K562 (cell line): Measurements from ENCODE around the gene VTCN1. TPM values are rescaled to one million over a fixed set of nuclear protein-coding genes. Genes with fewer than 3 reads are reported as not detected.

ENCODE experiments used
- ATAC-seq: fragments of 200-7000 bp; cut with Tn5 transposase; 3 replicates; pipeline ENCODE4 v1.9.1; 2020; ENCODE audit warnings: moderate library complexity
- BruUV-seq: library from RNA; stranded (reverse); fragments of 400-500 nt; replicated peaks from 2 replicates; lab custom pipeline; 2021; lab: Mats Ljungman, UMichigan
- CTCF ChIA-PET: fragments of 300-600 bp; formaldehyde crosslinking; extraction: SDS; loops from one replicate; lab custom pipeline; 2021; ENCODE audit warnings: low intra/inter-chr PET ratio; lab: Yijun Ruan, JAX
- POLR2A ChIA-PET: fragments of 300-600, 350-650 bp; sonication (Branson Sonifier 250); formaldehyde crosslinking; extraction: SDS; loops from one replicate; lab custom pipeline; 2021; ENCODE audit warnings: antibody characterized with exemption, inconsistent platforms; lab: Yijun Ruan, JAX
- DNase-seq, 4 experiments: peaks; one replicate each; pipeline versions ENCODE4 v3.0.0 to v3.0.0-alpha.2; 2011 to 2018; ENCODE audit warnings: low spot score in 3 of 4, mixed read lengths in 3 of 4; ENCODE audit errors: extremely low read depth in 1 of 4
- FAIRE-seq: peaks from 2 replicates; lab custom pipeline; 2011; peaks lifted over from hg19 to GRCh38; lab: Jason Lieb, UNC
- H2AFZ ChIP-seq: 2 replicates; pipeline ENCODE4 v1.6.0; 2011; ENCODE audit warnings: low read depth, low read length, control low read depth, inconsistent platforms
- H3K27ac ChIP-seq: fragments of 200-600 bp; 3 replicates; pipeline ENCODE4 v1.8.0; 2011; ENCODE audit warnings: low read depth, mild to moderate bottlenecking, control low read depth, inconsistent platforms, low read length, moderate library complexity, mixed read lengths; ENCODE audit errors: extremely low read depth
- H3K27me3 ChIP-seq, 2 experiments: fragments of 300-600 bp in 1 of 2; 2 replicates in 1 of 2; 3 replicates in 1 of 2; pipeline versions ENCODE4 v1.6.0 to v1.8.0; 2011; ENCODE audit warnings: inconsistent platforms in 2 of 2, low read length in 2 of 2, mild to moderate bottlenecking in 1 of 2, mixed read lengths in 1 of 2, moderate library complexity in 1 of 2; ENCODE audit not compliant: control insufficient read depth in 2 of 2, insufficient read depth in 2 of 2
- H3K36me3 ChIP-seq: fragments of 300-600 bp; 3 replicates; pipeline ENCODE4 v1.8.0; 2011; ENCODE audit warnings: mild to moderate bottlenecking, low read length, inconsistent platforms; ENCODE audit not compliant: control insufficient read depth, insufficient read depth
- H3K4me1 ChIP-seq, 2 experiments: fragments of 200-600 bp in 1 of 2; replicated peaks in 1 of 2; 2 replicates in 1 of 2; 3 replicates in 1 of 2; pipeline versions ENCODE4 v1.5.1 to v1.8.0; 2011; ENCODE audit warnings: inconsistent platforms in 2 of 2, low read length in 2 of 2, mild to moderate bottlenecking in 1 of 2, mixed read lengths in 1 of 2, moderate library complexity in 1 of 2; ENCODE audit not compliant: control insufficient read depth in 2 of 2, insufficient read depth in 2 of 2
- H3K4me2 ChIP-seq: 2 replicates; pipeline ENCODE4 v1.6.1; 2011; ENCODE audit warnings: low read length, control low read depth, inconsistent platforms, mixed read lengths; ENCODE audit not compliant: insufficient read depth
- H3K4me3 ChIP-seq: fragments of 200-600 bp; sonication (generic), shearing (Covaris generic); 2 replicates; pipeline ENCODE4 v1.5.1; 2016; ENCODE audit warnings: control low read depth, inconsistent platforms
- H3K79me2 ChIP-seq: fragments of 200-600 bp; 3 replicates; pipeline ENCODE4 v1.8.0; 2011; ENCODE audit warnings: low read length, inconsistent platforms; ENCODE audit not compliant: control insufficient read depth, insufficient read depth
- H3K9ac ChIP-seq, 2 experiments: 2 replicates each; pipeline versions ENCODE4 v1.6.0 to v1.6.1; 2011; ENCODE audit warnings: low read depth in 2 of 2, low read length in 2 of 2, control low read depth in 1 of 2, inconsistent platforms in 1 of 2, mild to moderate bottlenecking in 1 of 2, mixed read lengths in 1 of 2; ENCODE audit not compliant: insufficient read depth in 1 of 2
- H3K9me1 ChIP-seq: one replicate; pipeline ENCODE4 v1.6.0; 2011; ENCODE audit warnings: inconsistent platforms, mild to moderate bottlenecking, low read length, moderate library complexity; ENCODE audit not compliant: control insufficient read depth, insufficient read depth
- H3K9me3 ChIP-seq: replicated peaks from 2 replicates; pipeline ENCODE4 v1.5.1; 2011; ENCODE audit warnings: low read depth, low read length, inconsistent platforms; ENCODE audit not compliant: control insufficient read depth, insufficient read depth
- H4K20me1 ChIP-seq: replicated peaks from 2 replicates; pipeline ENCODE4 v1.6.1; 2011; ENCODE audit warnings: low read length, inconsistent platforms, mixed read lengths; ENCODE audit not compliant: control insufficient read depth, insufficient read depth
- ATF7 ChIP-seq: fragments of 450-650 bp; IDR thresholded peaks from 2 replicates; pipeline ENCODE4 v1.7.1; 2014; ENCODE audit warnings: mild to moderate bottlenecking, moderate library complexity
- CAMTA2 ChIP-seq: fragments of 250-450 bp; sonication (Bioruptor Pico); conservative IDR thresholded peaks from 2 replicates; pipeline ENCODE4 v1.5.1; 2022
- CHD1 ChIP-seq: fragments of 200-600 bp; sonication (generic); IDR thresholded peaks from one replicate; pipeline ENCODE4 v1.6.1; 2012; ENCODE audit warnings: mild to moderate bottlenecking, moderate library complexity, low read length, inconsistent platforms
- FIP1L1 ChIP-seq: fragments of 200-400 bp; formaldehyde crosslinking; IDR thresholded peaks from 2 replicates; pipeline ENCODE4 v1.6.1; 2018; ENCODE audit warnings: mild to moderate bottlenecking, low read depth, low read length; ENCODE audit not compliant: poor library complexity, severe bottlenecking
- FOS ChIP-seq: IDR thresholded peaks from 3 replicates; pipeline ENCODE4 v1.6.1; 2011; ENCODE audit not compliant: insufficient read length; ENCODE audit errors: extremely low read depth
- FOSL1 ChIP-seq: fragments of 200-800 bp; sonication (Bioruptor generic); conservative IDR thresholded peaks from 2 replicates; pipeline ENCODE4 v1.6.1; 2016; ENCODE audit warnings: missing genetic modification characterization, missing compliant biosample characterization
- FOXJ2 ChIP-seq: fragments of 200-800 bp; sonication (Bioruptor generic); IDR thresholded peaks from 2 replicates; pipeline ENCODE4 v1.6.1; 2016; ENCODE audit warnings: missing genetic modification characterization, missing compliant biosample characterization
- KDM1A ChIP-seq, 2 experiments: fragments of 450-650 bp; IDR thresholded peaks; 2 replicates each; pipeline ENCODE4 v1.6.1; 2016; ENCODE audit warnings: mild to moderate bottlenecking in 2 of 2
- NBN ChIP-seq: fragments of 450-650 bp; IDR thresholded peaks from 2 replicates; pipeline ENCODE4 v1.6.1; 2016; ENCODE audit warnings: low read depth, mild to moderate bottlenecking
- NR4A1 ChIP-seq, 2 experiments: fragments of 250-450 bp in 1 of 2; fragments of 450-650 bp in 1 of 2; sonication (Bioruptor Pico) in 1 of 2; IDR thresholded peaks; 2 replicates each; pipeline versions ENCODE4 v1.4.0 to v1.6.1; 2016 to 2020; ENCODE audit warnings: mild to moderate bottlenecking in 2 of 2, missing compliant biosample characterization in 1 of 2, missing genetic modification characterization in 1 of 2, moderate library complexity in 1 of 2
- POLR2AphosphoS5 ChIP-seq: IDR thresholded peaks from 2 replicates; pipeline ENCODE4 v1.6.1; 2011; ENCODE audit warnings: mild to moderate bottlenecking, low read depth, low read length, moderate library complexity; ENCODE audit not compliant: control insufficient read depth, insufficient read depth
- POLR2B ChIP-seq: fragments of 450-650 bp; IDR thresholded peaks from 2 replicates; pipeline ENCODE4 v1.6.1; 2018; ENCODE audit warnings: low read depth; ENCODE audit not compliant: partially characterized antibody
- SUPT5H ChIP-seq: fragments of 450-650 bp; IDR thresholded peaks from 2 replicates; pipeline ENCODE4 v1.6.1; 2016
- TOE1 ChIP-seq, 2 experiments: fragments of 450-650 bp in 1 of 2; sonication (generic) in 1 of 2; formaldehyde crosslinking in 1 of 2; IDR thresholded peaks; 2 replicates each; pipeline versions ENCODE4 v1.7.1 to v1.8.0; 2016 to 2022; ENCODE audit warnings: borderline replicate concordance in 2 of 2, mild to moderate bottlenecking in 2 of 2, antibody characterized with exemption in 1 of 2, inconsistent platforms in 1 of 2, low read depth in 1 of 2, missing genetic modification reagents in 1 of 2, moderate library complexity in 1 of 2
- ZKSCAN3 ChIP-seq: fragments of 250-450 bp; sonication (Bioruptor Pico); IDR thresholded peaks from 2 replicates; pipeline ENCODE4 v1.4.0; 2020
- ZNF280A ChIP-seq: fragments of 450-650 bp; IDR thresholded peaks from 2 replicates; pipeline ENCODE4 v1.6.1; 2018; ENCODE audit warnings: mild to moderate bottlenecking, low read depth; ENCODE audit not compliant: partially characterized antibody
- ZNF586 ChIP-seq: fragments of 450-650 bp; formaldehyde crosslinking; conservative IDR thresholded peaks from 2 replicates; pipeline ENCODE4 v1.4.0; 2020; ENCODE audit warnings: mild to moderate bottlenecking, moderate library complexity
- WGBS: fragments of 100-300 bp; shearing (Covaris generic); methylation state at CpG from one replicate; pipeline ENCODE4 v1.1.6; 2016; ENCODE audit warnings: low coverage, mixed read lengths; ENCODE audit not compliant: insufficient coverage; ENCODE audit errors: missing lambda C conversion rate; 5-methylcytosine and 5-hydroxymethylcytosine counted together
- in situ Hi-C: fragments of 300-500 bp; cut with MboI; formaldehyde crosslinking; loops from 4 replicates; pipeline ENCODE4 v1.15.0; 2018; ENCODE audit warnings: inconsistent platforms, mixed read lengths
- intact Hi-C: fragments of 100-400 bp; cut with micrococcal nuclease; formaldehyde crosslinking; loops from 2 replicates; pipeline ENCODE4 v1.14.2; 2022
- polyA plus RNA-seq, 8 experiments: library from polyadenylated mRNA; depleted of rRNA in 4 of 8; stranded (reverse) in 5 of 8; unstranded in 3 of 8; fragments of >200 nt; fragmentation: Nextera tagmentation in 2 of 8; fragmentation: Illumina TruSeq in 1 of 8; extraction: Ambion mirVana in 2 of 8; extraction: Trizol in 1 of 8; gene quantifications; 2 replicates each; pipeline versions ENCODE4 v1.2.1 to v1.2.3, GENCODE V29; 2011 to 2014; ENCODE audit warnings: inconsistent platforms in 1 of 8, missing spikeins in 1 of 8
- total RNA-seq, 7 experiments: library from RNA; depleted of rRNA in 6 of 7; stranded (reverse); fragments of >200 nt in 6 of 7; fragmentation: Illumina TruSeq in 2 of 7; extraction: Trizol in 2 of 7; gene quantifications; 2 replicates each; pipeline versions ENCODE4 v1.2.1 to v1.2.3, GENCODE V29; 2011 to 2021; ENCODE audit warnings: low replicate concordance in 1 of 7

The VTCN1 gene
- total and polyA plus RNA-seq, 9 of the 15 experiments (the other 6 are each of a cell fraction or from before 2014, with no cell fraction given), result not detected

GRCh38 chr1:117179471-117179870 is 31.3 kb downstream of the VTCN1 start:
- intact Hi-C loops, result no loop called here
- Histone ChIP-seq H3K4me3 (no peak overlapping the region), H3K36me3 (no peaks in the 10 kb centered on the region), H3K4me2 (no peak overlapping the region), H4K20me1 (no peaks in the 10 kb centered on the region), H3K79me2 (no peaks in the 10 kb centered on the region), H2AFZ (no peak overlapping the region), H3K9me3 (no peaks in the 10 kb centered on the region), H3K9ac (no peak overlapping the region), H3K4me1 (no peaks in the 10 kb centered on the region; a peak in 2 of 5 replicates), H3K27ac (no peak overlapping the region), H3K27me3 (peaks cover 15 to 22% of the 10 kb centered on the region in 2 experiments), H3K9me1 (no peaks in the 10 kb centered on the region)
- in situ Hi-C loops, result no loop called here
- ATAC-seq (no peak), FAIRE-seq (no peak), DNase-seq (no peak)
- ChIA-PET CTCF (no interaction called here), POLR2A (interaction anchor here (0.6 kb wide), 1 partner anchor 950 kb away, joined by 3 read pairs; no protein-coding TSS in a partner anchor)
- WGBS, result 4% methylated on average over 5 of the region's 5 CpGs
- BruUV-seq, result no TSS peak
- TF ChIP-seq SUPT5H (no peak), FIP1L1 (no peak), CAMTA2 (CRISPR knock-in tag) (no peak), ZNF586 (no peak), ZKSCAN3 (CRISPR knock-in tag) (no peak), NR4A1 (CRISPR knock-in tag; IDR thresholded peaks at IDR 0.05) (no peak), NR4A1 (tag; IDR thresholded peaks at IDR 0.05) (no peak), ATF7 (no peak)
- TF ChIP-seq, all 486 proteins: peak for 0

- no peak for FAIRE-seq
- no peak for TF ChIP-seq TOE1 (IDR thresholded peaks at IDR 0.05; ENCODE audit: borderline replicate concordance)
- TF ChIP-seq TOE1 (CRISPR knock-in tag; IDR thresholded peaks at IDR 0.05; ENCODE audit: borderline replicate concordance, low read depth), result no peak
- TF ChIP-seq NBN, result no peak
- no peak for TF ChIP-seq ZNF280A
- no peak for TF ChIP-seq FOS
- TF ChIP-seq FOSL1, result no peak
- TF ChIP-seq POLR2B, result no peak
- no peak for TF ChIP-seq CHD1
- no peak for TF ChIP-seq FOXJ2
- TF ChIP-seq POLR2AphosphoS5, result no peak
- TF ChIP-seq KDM1A (IDR thresholded peaks at IDR 0.05), result no peak
Measured at GRCh38 chr1:117178756-117179155, 32.0 kb downstream of the VTCN1 start.

More at GRCh38 chr1:117178756-117179155, 32.0 kb downstream of the VTCN1 start:
- 6% methylated on average over 5 of the region's 5 CpGs for WGBS
- Histone ChIP-seq H3K4me3 (no peak overlapping the region), H2AFZ (no peak overlapping the region), H3K4me2 (no peak overlapping the region), H3K27ac (no peak overlapping the region), H3K9me1 (no peaks in the 10 kb centered on the region), H3K79me2 (no peaks in the 10 kb centered on the region), H3K4me1 (no peaks in the 10 kb centered on the region; a peak in 2 of 5 replicates), H3K9me3 (no peaks in the 10 kb centered on the region), H3K27me3 (peaks cover 16 to 27% of the 10 kb centered on the region in 2 experiments), H4K20me1 (no peaks in the 10 kb centered on the region), H3K9ac (no peak overlapping the region), H3K36me3 (no peaks in the 10 kb centered on the region)
- no TSS peak for BruUV-seq
- CTCF ChIA-PET, result no interaction called here
- ATAC-seq (no peak), DNase-seq (no peak)
- in situ Hi-C loops, result no loop called here
- intact Hi-C loops, result no loop called here
- POLR2A ChIA-PET, result interaction anchor here (0.6 kb wide), 1 partner anchor 949 kb away, joined by 3 read pairs; no protein-coding TSS in a partner anchor
